Measurements from ENCODE around the gene AKNAD1. TPM values are rescaled to one million over a fixed set of nuclear protein-coding genes. Genes with fewer than 3 reads are reported as not detected.

AKNAD1 gene
- total and polyA plus RNA-seq, 2 of the 4 experiments (the other 2 are of a cell fraction), result 0.07 to 0.18 TPM

GRCh38 chr1:108860190-108860907 lies 3.5 kb upstream of the AKNAD1 start:
- H3K9me1 ChIP-seq (ENCODE audit: insufficient read depth, low read length), result no peaks in the 10 kb centered on the region
- H3K18ac ChIP-seq (ENCODE audit: low read depth, low read length), result no peak overlapping the region
- ATAC-seq (ENCODE audit: low read depth) (no peak), DNase-seq (no peak)
- no peak overlapping the region for H2AK5ac ChIP-seq (ENCODE audit: low read depth, low read length)
- dilution Hi-C loops (cut with HindIII; ENCODE audit: low sequenced_read_pairs, unreplicated experiment) (no loop called here), intact Hi-C loops (cut with micrococcal nuclease) (no loop called here), in situ Hi-C loops (cut with MboI; ENCODE audit: low sequenced_read_pairs) (no loop called here)
- POLR2A ChIA-PET (ENCODE audit: unreplicated experiment), result no interaction called here
- no peak overlapping the region for H4K91ac ChIP-seq (ENCODE audit: insufficient read depth, low read depth, low read length)
- no peak overlapping the region for H4K8ac ChIP-seq (ENCODE audit: low read depth in 2 of 2, low read length in 2 of 2)
- H3K23ac ChIP-seq (ENCODE audit: low read depth, low read length), result no peak overlapping the region
- H3K4me2 ChIP-seq (ENCODE audit: low read depth, low read length), result no peak overlapping the region
- no peak overlapping the region for H2BK120ac ChIP-seq (ENCODE audit: low read depth, low read length)
- CTCF ChIA-PET, result no interaction called here
- H3K27ac ChIP-seq (ENCODE audit: insufficient read depth, low read length), result no peak overlapping the region
- no peak overlapping the region for H3K4ac ChIP-seq (ENCODE audit: low read depth, low read length)
- no peaks in the 10 kb centered on the region for H3K79me1 ChIP-seq (ENCODE audit: low read depth in 1 of 2, low read length in 2 of 2)
- no peak for TF ChIP-seq MAFK (IDR thresholded peaks at IDR 0.05; ENCODE audit: low read depth, low read length)
- no peak for TF ChIP-seq ELK1 (IDR thresholded peaks at IDR 0.05; ENCODE audit: borderline replicate concordance, low read depth, low read length)
- TF ChIP-seq CHD1 (IDR thresholded peaks at IDR 0.05; ENCODE audit: low read depth, low read length), result no peak
- no peak for TF ChIP-seq USF2 (IDR thresholded peaks at IDR 0.05; ENCODE audit: low read depth, low read length)
- TF ChIP-seq CEBPB (IDR thresholded peaks at IDR 0.05; ENCODE audit: low read depth, low read length), result no peak
- H3K4me1 ChIP-seq (ENCODE audit: control insufficient read depth, insufficient read depth, low read length), result no peaks in the 10 kb centered on the region
- no peak overlapping the region for H2BK20ac ChIP-seq (ENCODE audit: low read depth, low read length)
- no peaks in the 10 kb centered on the region for H3K36me3 ChIP-seq (ENCODE audit: control insufficient read depth, insufficient read depth, low read length)
- no peak overlapping the region for H4K5ac ChIP-seq (ENCODE audit: low read depth, low read length)
- H2BK15ac ChIP-seq (ENCODE audit: low read depth, low read length), result no peak overlapping the region
- no peak overlapping the region for H3K4me3 ChIP-seq (ENCODE audit: insufficient read depth, low read depth, low read length)
- no peak overlapping the region for H2BK5ac ChIP-seq (ENCODE audit: low read depth, low read length, poor library complexity, severe bottlenecking)
- H2AK9ac ChIP-seq (replicated peaks; ENCODE audit: low read depth, low read length, poor library complexity), result no peak overlapping the region
- peaks cover 4% of the 10 kb centered on the region; the same call in 1 of the 2 replicates for H3K27me3 ChIP-seq (ENCODE audit: control insufficient read depth, insufficient read depth, low read length)
- BruUV-seq (replicated peaks), result no TSS peak
- no peaks in the 10 kb centered on the region for H4K20me1 ChIP-seq (ENCODE audit: insufficient read depth, low read length)
- no peaks in the 10 kb centered on the region for H3K9me3 ChIP-seq (ENCODE audit: control insufficient read depth, insufficient read depth, low read length)
- 82% methylated on average over 8 of the region's 9 CpGs; no CpG with 5 or more reads in 1 of the 2 experiments for WGBS, 2 experiments (ENCODE audit: extremely low coverage in 2 of 2, insufficient read length in 1 of 2)
- H3K56ac ChIP-seq (ENCODE audit: extremely low read depth, insufficient read depth, low read length), result no peak overlapping the region
- H3K14ac ChIP-seq (replicated peaks; ENCODE audit: low read depth, low read length), result no peak overlapping the region
- H3K9ac ChIP-seq (ENCODE audit: low read depth, low read length), result no peak overlapping the region
- no peak overlapping the region for H2AFZ ChIP-seq (replicated peaks; ENCODE audit: low read length, poor library complexity)

Data from IMR-90 (cell line).